NCI-H1048 (cell line): ENCODE measurements around the gene PHLDB1.

Experiments used
- DNase-seq: peaks from one replicate; lab custom pipeline; 2025; lab: John Stamatoyannopoulos, UW

Gene PHLDB1

GRCh38 chr11:118640332-118641154 is 33.1 kb downstream of the PHLDB1 start:
- DNase-seq = no peak

- DNase-seq = no peak
These were observed 34.1 kb downstream of the PHLDB1 start for GRCh38 chr11:118641397-118642019.

- DNase-seq = no peak
These were observed 36.0 kb downstream of the PHLDB1 start for GRCh38 chr11:118643142-118643994.

- no peak for DNase-seq
These were observed 36.6 kb downstream of the PHLDB1 start for GRCh38 chr11:118643995-118644345.

GRCh38 chr11:118644496-118644895 is 37.1 kb downstream of the PHLDB1 start:
- no peak for DNase-seq

GRCh38 chr11:118645066-118645715 is 37.8 kb downstream of the PHLDB1 start:
- DNase-seq = no peak

GRCh38 chr11:118646393-118646792 is 39.0 kb downstream of the PHLDB1 start:
- no peak for DNase-seq

- no peak for DNase-seq
These were observed 40.9 kb downstream of the PHLDB1 start for GRCh38 chr11:118648291-118648690.

GRCh38 chr11:118649941-118650340 is 42.5 kb downstream of the PHLDB1 start:
- no peak for DNase-seq

GRCh38 chr11:118650366-118650765 is 43.0 kb downstream of the PHLDB1 start:
- no peak for DNase-seq

- DNase-seq = no peak
These were observed 44.4 kb downstream of the PHLDB1 start for GRCh38 chr11:118651820-118652219.

GRCh38 chr11:118652681-118653181 is 45.3 kb downstream of the PHLDB1 start:
- no peak for DNase-seq

GRCh38 chr11:118653684-118654390 is 46.4 kb downstream of the PHLDB1 start:
- no peak for DNase-seq

GRCh38 chr11:118655486-118656190 is 48.2 kb downstream of the PHLDB1 start:
- no peak for DNase-seq

GRCh38 chr11:118656563-118657165 is 49.2 kb downstream of the PHLDB1 start:
- DNase-seq = no peak

GRCh38 chr11:118657238-118657637 is 49.8 kb downstream of the PHLDB1 start:
- DNase-seq = no peak

GRCh38 chr11:118657709-118658428 is 50.5 kb downstream of the PHLDB1 start:
- no peak for DNase-seq

GRCh38 chr11:118658429-118659313 is 51.3 kb downstream of the PHLDB1 start:
- no peak for DNase-seq
